SK-N-MC (cell line): ENCODE measurements around the gene TMEFF1.

Experiments used
- EZH2 ChIP-seq: fragments of 200-600 bp; sonication (generic); IDR thresholded peaks from one replicate; pipeline ENCODE4 v1.6.1; 2017; ENCODE audit warnings: antibody characterized with exemption
- POLR2AphosphoS5 ChIP-seq: IDR thresholded peaks from 2 replicates; pipeline ENCODE4 v1.6.1; 2012; ENCODE audit warnings: mild to moderate bottlenecking, low read depth, low read length, borderline replicate concordance

DNA sequence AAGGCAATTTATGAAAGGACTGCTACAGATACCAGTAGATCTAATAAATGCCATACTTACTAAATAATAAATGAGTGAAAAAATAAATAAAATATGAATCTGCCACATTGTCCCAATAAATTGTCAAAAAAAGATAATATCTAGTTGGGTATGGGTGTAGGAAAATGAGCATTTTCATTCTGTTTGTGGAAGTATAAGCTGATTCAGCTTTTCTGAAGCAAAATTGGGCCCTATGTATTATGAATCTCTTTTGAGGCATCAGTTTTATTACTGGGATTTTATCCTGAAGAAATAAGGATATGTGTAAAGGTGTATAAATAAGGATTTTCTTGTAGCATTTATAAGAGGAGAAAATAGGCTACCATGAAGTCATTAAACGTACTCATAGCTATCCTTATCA, 151.0 kb downstream of the TMEFF1 start:
- TF ChIP-seq POLR2AphosphoS5 (no peak), EZH2 (no peak)
